Right cardiac atrium (tissue), 5 donors: ENCODE results near the gene MYOZ2. TPM values are rescaled to one million over a fixed set of nuclear protein-coding genes. Genes with fewer than 3 reads are reported as not detected.

Source experiments
- ATAC-seq, 2 donors: fragments of 200-7000 bp; cut with Tn5 transposase; one replicate each; pipeline versions ENCODE4 v1.8.0 to v1.9.1; 2020; ENCODE audit warnings: moderate library complexity in 2 of 2, mild to moderate bottlenecking in 1 of 2
- DNase-seq, 3 donors: peaks; one replicate each; pipeline ENCODE4 v3.0.0-alpha.2; 2020
- H3K27ac ChIP-seq: one replicate; pipeline ENCODE4 v1.5.1; 2013; ENCODE audit warnings: mild to moderate bottlenecking, low read length, control low read depth, moderate library complexity
- H3K27me3 ChIP-seq: one replicate; pipeline ENCODE4 v1.6.1; 2013; ENCODE audit not compliant: control insufficient read depth, insufficient read depth
- H3K4me1 ChIP-seq: one replicate; pipeline ENCODE4 v1.6.1; 2013; ENCODE audit warnings: low read length; ENCODE audit not compliant: control insufficient read depth, insufficient read depth
- H3K4me3 ChIP-seq: one replicate; pipeline ENCODE4 v1.5.1; 2013; ENCODE audit warnings: low read length, control low read depth
- H3K9me3 ChIP-seq: one replicate; pipeline ENCODE4 v1.6.1; 2013; ENCODE audit warnings: low read length; ENCODE audit not compliant: control insufficient read depth
- WGBS: extraction: QIAGEN DNeasy Blood & Tissue Kit; methylation state at CpG from one replicate; pipeline ENCODE4 v1.1.7; 2013; 5-methylcytosine and 5-hydroxymethylcytosine counted together
- intact Hi-C, 4 donors: fragments of 100-400 bp; cut with DNase I; formaldehyde crosslinking; loops; one replicate each; pipeline versions ENCODE4 v1.11.0 to v1.14.0; 2022 to 2023
- polyA plus RNA-seq: library from polyadenylated mRNA; stranded (reverse); fragments of 200-250 nt; gene quantifications from one replicate; pipeline ENCODE4 v1.2.3, GENCODE V29; 2013
- total RNA-seq, 4 donors: library from RNA; stranded (reverse); fragmentation: NEBNext Ultra II Directional; extraction: Animal tissue kit (Norgen Biotek cat#: 25700); gene quantifications; one replicate each; pipeline ENCODE4 v1.2.1, GENCODE V29; 2021
- donor health status: healthy with polysubstance abuse.
- donor health status: DM: no; HTN: yes; CAD: no.
- donor health status: DM: no; HTN: no; CAD: no.
- donor health status: DM: no; HTN: yes; CAD: no; lungs with severe emphysema.
- donor health status: DM: yes; HTN: yes; CAD: no.

The MYOZ2 gene
- total and polyA plus RNA-seq, 5 donors = 506 to 709 (median 623) TPM

DNA sequence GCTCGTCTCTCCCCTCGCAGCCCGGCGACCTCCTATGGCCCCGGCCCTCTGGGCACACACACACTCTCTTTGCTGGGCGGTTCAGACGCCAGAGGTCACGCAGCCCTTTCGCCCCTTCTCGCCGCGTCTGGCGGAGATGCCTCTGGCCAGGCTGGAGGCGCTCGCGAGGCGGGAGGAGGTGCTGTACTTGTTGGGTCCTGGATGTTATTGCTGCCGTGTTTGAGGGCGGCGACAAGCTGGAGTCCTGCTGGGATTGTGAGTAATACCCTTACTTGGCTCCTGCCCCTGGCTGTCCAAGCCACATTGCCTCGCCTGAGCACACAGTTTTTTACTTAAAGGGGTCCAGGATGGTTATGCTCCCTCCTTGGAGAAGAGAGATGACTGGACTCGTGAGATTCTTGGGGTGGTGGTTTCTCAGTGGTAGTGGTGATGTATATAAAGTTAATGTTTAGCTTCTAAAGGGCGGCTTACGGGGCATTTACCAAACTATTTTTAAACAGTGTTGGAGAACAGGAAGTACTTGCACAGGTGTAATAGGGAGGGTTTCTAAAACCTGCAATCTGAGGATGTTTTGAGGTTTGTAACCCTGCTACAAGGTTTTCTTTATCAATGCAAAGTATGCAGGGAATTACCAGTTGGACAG is 77.5 kb downstream of the MYOZ2 start:
- Histone ChIP-seq H3K27ac (peak overlapping the region; percentile 88), H3K9me3 (no peaks in the 10 kb centered on the region), H3K4me3 (peak overlapping the region; percentile 75), H3K27me3 (no peaks in the 10 kb centered on the region), H3K4me1 (peaks cover 2% of the 10 kb centered on the region)
- peak; percentile 94 to 95 for ATAC-seq
- intact Hi-C loops = no loop called here
- WGBS = under 1% methylated on average over 24 of the region's 24 CpGs
- peak; percentile 92 to 96 (median 95) for DNase-seq

GRCh38 chr4:119218093-119218492 is 82.5 kb downstream of the MYOZ2 start:
- Histone ChIP-seq H3K4me3 (no peak overlapping the region), H3K9me3 (no peaks in the 10 kb centered on the region), H3K27ac (no peak overlapping the region), H3K4me1 (peaks cover 4% of the 10 kb centered on the region), H3K27me3 (no peaks in the 10 kb centered on the region)
- WGBS = 95% methylated on average over 1 of the region's 1 CpG
- DNase-seq (no peak), ATAC-seq (no peak)
- intact Hi-C loops = no loop called here

DNA sequence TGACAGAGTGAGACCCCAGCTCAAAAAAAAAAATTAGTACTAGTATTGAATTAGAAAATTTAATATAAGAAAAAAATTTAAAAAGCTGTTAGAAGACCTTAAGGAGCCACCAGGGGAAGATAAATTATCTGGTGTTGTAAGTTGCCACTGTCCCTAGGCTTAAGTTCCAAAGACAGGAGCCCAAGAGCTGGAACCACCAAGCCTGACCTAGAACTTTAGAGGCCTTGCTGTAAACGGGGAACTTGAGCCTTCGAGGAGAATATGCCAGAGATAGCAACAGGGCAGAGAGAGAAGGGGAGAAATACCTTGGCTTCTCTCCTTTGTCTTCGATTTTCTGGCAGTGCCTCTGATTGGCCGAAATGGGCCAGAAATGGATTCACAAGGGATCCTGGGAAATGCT is 85.8 kb downstream of the MYOZ2 start:
- ATAC-seq (no peak), DNase-seq (no peak)
- intact Hi-C loops = no loop called here
- H3K27me3 ChIP-seq = no peaks in the 10 kb centered on the region
- H3K9me3 ChIP-seq = no peaks in the 10 kb centered on the region
- peaks cover 2% of the 10 kb centered on the region for H3K4me1 ChIP-seq
- H3K27ac ChIP-seq = no peak overlapping the region
- WGBS = 93% methylated on average over 4 of the region's 4 CpGs
- H3K4me3 ChIP-seq = no peak overlapping the region

GRCh38 chr4:119227690-119228089 is 92.1 kb downstream of the MYOZ2 start:
- intact Hi-C loops = no loop called here
- no peaks in the 10 kb centered on the region for H3K9me3 ChIP-seq
- peaks cover 2% of the 10 kb centered on the region for H3K4me1 ChIP-seq
- no peak overlapping the region for H3K4me3 ChIP-seq
- ATAC-seq (no peak), DNase-seq (no peak)
- H3K27me3 ChIP-seq = no peaks in the 10 kb centered on the region
- H3K27ac ChIP-seq = no peak overlapping the region

DNA sequence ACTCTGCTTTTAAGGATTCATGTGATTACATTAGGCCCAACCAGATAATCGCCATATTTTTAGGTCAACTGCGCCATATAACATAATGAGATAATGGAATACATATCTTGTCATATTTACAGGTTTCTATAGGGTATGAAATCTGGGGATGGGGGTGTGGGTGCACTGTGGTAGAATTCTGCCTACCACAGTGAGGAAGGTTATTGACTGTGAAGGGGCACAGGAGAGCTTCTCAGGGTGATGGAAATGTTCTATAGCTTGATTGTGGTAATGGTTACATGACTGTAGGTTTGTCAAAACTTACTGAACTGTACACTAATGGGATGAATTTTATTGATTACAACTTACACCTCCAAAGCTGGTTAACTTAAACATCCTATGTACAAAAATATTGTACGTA is 92.8 kb downstream of the MYOZ2 start:
- WGBS = 95% methylated on average over 3 of the region's 3 CpGs
- H3K27ac ChIP-seq = no peak overlapping the region
- no peak for ATAC-seq
- intact Hi-C loops = no loop called here
- H3K9me3 ChIP-seq = no peaks in the 10 kb centered on the region
- H3K4me1 ChIP-seq = peaks cover 2% of the 10 kb centered on the region
- no peak for DNase-seq
- no peaks in the 10 kb centered on the region for H3K27me3 ChIP-seq
- no peak overlapping the region for H3K4me3 ChIP-seq

GRCh38 chr4:119229908-119230687 is 94.5 kb downstream of the MYOZ2 start:
- WGBS = 91% methylated on average over 4 of the region's 4 CpGs
- Histone ChIP-seq H3K9me3 (no peaks in the 10 kb centered on the region), H3K4me1 (peaks cover 7% of the 10 kb centered on the region), H3K27me3 (no peaks in the 10 kb centered on the region), H3K27ac (no peak overlapping the region), H3K4me3 (no peak overlapping the region)
- ATAC-seq = no peak
- DNase-seq = no peak
- intact Hi-C loops = no loop called here

GRCh38 chr4:119231491-119231890 is 95.9 kb downstream of the MYOZ2 start:
- Histone ChIP-seq H3K27me3 (no peaks in the 10 kb centered on the region), H3K4me3 (no peak overlapping the region), H3K27ac (no peak overlapping the region), H3K9me3 (no peaks in the 10 kb centered on the region), H3K4me1 (peaks cover 7% of the 10 kb centered on the region)
- intact Hi-C loops = no loop called here
- ATAC-seq = no peak
- 61% methylated on average over 3 of the region's 3 CpGs for WGBS
- no peak for DNase-seq

GRCh38 chr4:119232286-119232685 is 96.7 kb downstream of the MYOZ2 start:
- H3K4me1 ChIP-seq = peaks cover 7% of the 10 kb centered on the region
- no peaks in the 10 kb centered on the region for H3K27me3 ChIP-seq
- no peak overlapping the region for H3K27ac ChIP-seq
- H3K9me3 ChIP-seq = no peaks in the 10 kb centered on the region
- DNase-seq (no peak), ATAC-seq (no peak)
- intact Hi-C loops = no loop called here
- no peak overlapping the region for H3K4me3 ChIP-seq
- 97% methylated on average over 1 of the region's 1 CpG for WGBS

DNA sequence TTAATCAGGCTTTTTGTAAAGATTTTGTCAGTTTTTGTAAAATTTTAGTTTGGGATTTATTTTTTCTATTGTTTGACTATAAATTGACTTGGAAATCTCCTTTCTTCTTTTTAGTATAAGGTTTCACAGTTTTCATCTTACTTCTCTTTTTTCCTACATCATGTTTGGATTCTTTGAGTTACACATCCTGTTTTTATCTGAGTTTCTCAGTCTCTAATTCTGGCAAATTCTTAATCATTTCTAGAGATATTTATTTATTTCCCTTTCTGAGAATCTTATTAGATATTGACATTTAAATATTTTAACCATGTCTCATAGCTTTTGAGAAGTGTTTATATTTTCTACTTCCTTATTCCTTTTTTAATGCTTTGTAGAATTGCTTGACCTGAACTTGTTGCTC is 97.6 kb downstream of the MYOZ2 start:
- DNase-seq (no peak), ATAC-seq (no peak)
- no peak overlapping the region for H3K27ac ChIP-seq
- peaks cover 7% of the 10 kb centered on the region for H3K4me1 ChIP-seq
- no peak overlapping the region for H3K4me3 ChIP-seq
- no peaks in the 10 kb centered on the region for H3K9me3 ChIP-seq
- intact Hi-C loops = no loop called here
- H3K27me3 ChIP-seq = no peaks in the 10 kb centered on the region

DNA sequence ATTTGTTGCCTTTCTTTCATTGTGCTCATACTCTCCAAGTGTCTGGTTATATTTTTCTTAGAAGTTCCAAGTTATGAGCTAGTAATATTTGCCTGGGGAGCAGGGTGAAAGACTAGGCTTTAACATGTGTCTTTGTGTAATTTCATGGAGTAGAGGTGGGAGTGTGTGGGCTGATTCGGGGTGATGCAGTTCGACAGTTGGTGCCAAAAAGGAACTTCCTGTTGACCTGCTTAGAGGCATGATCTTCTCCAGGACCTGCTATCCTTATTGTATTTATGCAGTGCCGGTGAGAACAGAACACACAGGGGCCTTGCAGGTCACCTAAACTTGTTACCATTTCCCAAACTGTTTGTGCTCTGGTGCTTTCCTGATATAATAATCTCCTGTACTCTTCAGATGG is 98.1 kb downstream of the MYOZ2 start:
- no peak for DNase-seq
- ATAC-seq = peak; percentile 56 to 62
- Histone ChIP-seq H3K27ac (no peak overlapping the region), H3K27me3 (no peaks in the 10 kb centered on the region), H3K4me3 (no peak overlapping the region), H3K9me3 (no peaks in the 10 kb centered on the region), H3K4me1 (peaks cover 7% of the 10 kb centered on the region)
- intact Hi-C loops = no loop called here
- WGBS = 14% methylated on average over 3 of the region's 3 CpGs

- H3K4me3 ChIP-seq = no peak overlapping the region
- H3K9me3 ChIP-seq = no peaks in the 10 kb centered on the region
- H3K27me3 ChIP-seq = no peaks in the 10 kb centered on the region
- H3K27ac ChIP-seq = no peak overlapping the region
- 93% methylated on average over 9 of the region's 9 CpGs for WGBS
- ATAC-seq (no peak), DNase-seq (no peak)
- intact Hi-C loops = no loop called here
- peaks cover 5% of the 10 kb centered on the region for H3K4me1 ChIP-seq
These were observed 101.6 kb downstream of the MYOZ2 start for GRCh38 chr4:119237201-119237600.
